ENCODE results near the gene CPA4. TPM values are rescaled to one million over a fixed set of nuclear protein-coding genes. Genes with fewer than 3 reads are reported as not detected.

Gene CPA4
- polyA plus RNA-seq, 1 experiment: 71.8 TPM

GRCh38 chr7:130272381-130273080, 20.4 kb upstream of the CPA4 start:
- Histone ChIP-seq H3K9me3 (ENCODE audit: control insufficient read depth, insufficient read depth, low read length) (no peaks in the 10 kb centered on the region; the same call in 1 of the 2 replicates), H3K4me3 (ENCODE audit: low read depth, low read length) (no peak overlapping the region; the same call in 1 of the 2 replicates), H3K27me3 (ENCODE audit: control insufficient read depth, insufficient read depth, low read length) (no peaks in the 10 kb centered on the region), H3K27ac (ENCODE audit: low read depth, low read length) (no peak overlapping the region)
- POLR2A ChIA-PET: interaction anchor here (0.6 to 1.7 kb wide), 4 partner anchors 21 to 164 kb away, joined by 4 to 8 read pairs (median 4); partner anchors contain the start of gene CPA4
- no peak for DNase-seq (ENCODE audit: low read depth, low spot score)
- CTCF ChIA-PET: interaction anchor here (0.6 to 1.5 kb wide), 4 partner anchors 8 to 424 kb away, joined by 3 to 4 read pairs (median 3); no protein-coding TSS in a partner anchor
- TF ChIP-seq CTCF (IDR thresholded peaks at IDR 0.05; ENCODE audit: low read depth, low read length): no peak

GRCh38 chr7:130273081-130273932, 19.7 kb upstream of the CPA4 start:
- no peak for TF ChIP-seq CTCF (IDR thresholded peaks at IDR 0.05; ENCODE audit: low read depth, low read length)
- ChIA-PET POLR2A (interaction anchor here (0.6 to 1.7 kb wide), 11 partner anchors 20 to 837 kb away, joined by 3 to 12 read pairs (median 4); partner anchors contain the start of gene CPA4), CTCF (interaction anchor here (0.6 to 1.5 kb wide), 6 partner anchors 9 to 485 kb away, joined by 3 to 4 read pairs (median 3); no protein-coding TSS in a partner anchor)
- H3K27me3 ChIP-seq (ENCODE audit: control insufficient read depth, insufficient read depth, low read length): no peaks in the 10 kb centered on the region
- no peaks in the 10 kb centered on the region; the same call in 1 of the 2 replicates for H3K9me3 ChIP-seq (ENCODE audit: control insufficient read depth, insufficient read depth, low read length)
- DNase-seq (ENCODE audit: low read depth, low spot score): peak; percentile 26
- H3K4me3 ChIP-seq (ENCODE audit: low read depth, low read length): no peak overlapping the region; the same call in 1 of the 2 replicates
- no peak overlapping the region for H3K27ac ChIP-seq (ENCODE audit: low read depth, low read length)

- CTCF ChIA-PET: interaction anchor here (0.6 to 1.5 kb wide), 4 partner anchors 9 to 484 kb away, joined by 3 to 4 read pairs (median 4); no protein-coding TSS in a partner anchor
- DNase-seq (ENCODE audit: low read depth, low spot score): peak; percentile 23
- Histone ChIP-seq H3K27ac (ENCODE audit: low read depth, low read length) (no peak overlapping the region), H3K4me3 (ENCODE audit: low read depth, low read length) (no peak overlapping the region), H3K27me3 (ENCODE audit: control insufficient read depth, insufficient read depth, low read length) (no peaks in the 10 kb centered on the region), H3K9me3 (ENCODE audit: control insufficient read depth, insufficient read depth, low read length) (no peaks in the 10 kb centered on the region; the same call in 1 of the 2 replicates)
- POLR2A ChIA-PET: interaction anchor here (0.6 to 1.7 kb wide), 5 partner anchors 19 to 124 kb away, joined by 3 to 12 read pairs (median 7); partner anchors contain the start of gene CPA4
- TF ChIP-seq CTCF (IDR thresholded peaks at IDR 0.05; ENCODE audit: low read depth, low read length): peak; percentile 37
Measured at GRCh38 chr7:130273933-130274255, 19.1 kb upstream of the CPA4 start.

GRCh38 chr7:130274296-130274695, 18.7 kb upstream of the CPA4 start:
- CTCF ChIA-PET: interaction anchor here (0.9 kb wide), 1 partner anchor 484 kb away, joined by 3 read pairs; no protein-coding TSS in a partner anchor
- Histone ChIP-seq H3K4me3 (ENCODE audit: low read depth, low read length) (no peak overlapping the region), H3K27ac (ENCODE audit: low read depth, low read length) (no peak overlapping the region), H3K9me3 (ENCODE audit: control insufficient read depth, insufficient read depth, low read length) (no peaks in the 10 kb centered on the region; the same call in 1 of the 2 replicates), H3K27me3 (ENCODE audit: control insufficient read depth, insufficient read depth, low read length) (no peaks in the 10 kb centered on the region)
- TF ChIP-seq CTCF (IDR thresholded peaks at IDR 0.05; ENCODE audit: low read depth, low read length): no peak
- DNase-seq (ENCODE audit: low read depth, low spot score): no peak
- POLR2A ChIA-PET: no interaction called here
